Measurements from ENCODE around the gene PCP4. TPM values are rescaled to one million over a fixed set of nuclear protein-coding genes. Genes with fewer than 3 reads are reported as not detected.

The PCP4 gene
- total and polyA plus RNA-seq, 9 of the 15 experiments (the other 6 are each of a cell fraction or from before 2014, with no cell fraction given): not detected

DNA sequence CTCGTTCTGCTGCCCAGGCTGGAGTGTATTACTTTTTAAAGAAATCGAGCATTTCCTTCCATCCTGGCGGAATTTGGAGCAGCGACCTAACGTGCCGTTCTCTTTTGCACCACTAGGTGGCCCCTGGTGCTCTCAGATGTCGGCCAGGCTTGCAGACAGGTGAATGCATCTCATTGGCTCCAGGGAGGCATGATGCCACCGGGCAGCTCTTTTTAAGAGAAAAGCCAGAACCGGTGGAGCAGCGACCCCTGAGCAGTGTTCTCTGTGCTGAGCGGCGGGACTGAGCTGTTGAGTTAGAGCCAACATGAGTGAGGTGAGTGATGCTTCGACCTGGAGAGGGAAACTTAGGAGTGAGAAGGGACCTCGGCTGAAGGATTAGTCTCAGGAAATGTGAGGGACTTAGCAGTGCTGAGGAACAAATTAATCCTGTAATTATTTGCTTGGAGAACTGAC, at the start of gene PCP4 (continued):
- TF ChIP-seq, protein P1, sequence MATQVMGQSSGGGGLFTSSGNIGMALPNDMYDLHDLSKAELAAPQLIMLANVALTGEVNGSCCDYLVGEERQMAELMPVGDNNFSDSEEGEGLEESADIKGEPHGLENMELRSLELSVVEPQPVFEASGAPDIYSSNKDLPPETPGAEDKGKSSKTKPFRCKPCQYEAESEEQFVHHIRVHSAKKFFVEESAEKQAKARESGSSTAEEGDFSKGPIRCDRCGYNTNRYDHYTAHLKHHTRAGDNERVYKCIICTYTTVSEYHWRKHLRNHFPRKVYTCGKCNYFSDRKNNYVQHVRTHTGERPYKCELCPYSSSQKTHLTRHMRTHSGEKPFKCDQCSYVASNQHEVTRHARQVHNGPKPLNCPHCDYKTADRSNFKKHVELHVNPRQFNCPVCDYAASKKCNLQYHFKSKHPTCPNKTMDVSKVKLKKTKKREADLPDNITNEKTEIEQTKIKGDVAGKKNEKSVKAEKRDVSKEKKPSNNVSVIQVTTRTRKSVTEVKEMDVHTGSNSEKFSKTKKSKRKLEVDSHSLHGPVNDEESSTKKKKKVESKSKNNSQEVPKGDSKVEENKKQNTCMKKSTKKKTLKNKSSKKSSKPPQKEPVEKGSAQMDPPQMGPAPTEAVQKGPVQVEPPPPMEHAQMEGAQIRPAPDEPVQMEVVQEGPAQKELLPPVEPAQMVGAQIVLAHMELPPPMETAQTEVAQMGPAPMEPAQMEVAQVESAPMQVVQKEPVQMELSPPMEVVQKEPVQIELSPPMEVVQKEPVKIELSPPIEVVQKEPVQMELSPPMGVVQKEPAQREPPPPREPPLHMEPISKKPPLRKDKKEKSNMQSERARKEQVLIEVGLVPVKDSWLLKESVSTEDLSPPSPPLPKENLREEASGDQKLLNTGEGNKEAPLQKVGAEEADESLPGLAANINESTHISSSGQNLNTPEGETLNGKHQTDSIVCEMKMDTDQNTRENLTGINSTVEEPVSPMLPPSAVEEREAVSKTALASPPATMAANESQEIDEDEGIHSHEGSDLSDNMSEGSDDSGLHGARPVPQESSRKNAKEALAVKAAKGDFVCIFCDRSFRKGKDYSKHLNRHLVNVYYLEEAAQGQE (IDR thresholded peaks at IDR 0.05; ENCODE audit: borderline replicate concordance): peak; percentile 52; the same call in 1 of the 2 replicates
- TF ChIP-seq, protein P1 (CRISPR knock-in tag; IDR thresholded peaks at IDR 0.05; ENCODE audit: low read depth): no peak
- TF ChIP-seq ILK (tag; IDR thresholded peaks at IDR 0.05; ENCODE audit: borderline replicate concordance, low read depth): no peak
- TF ChIP-seq ZNF445 (CRISPR knock-in tag; IDR thresholded peaks at IDR 0.05; ENCODE audit: low read depth): no peak
- no peak for TF ChIP-seq TGIF2 (CRISPR knock-in tag; IDR thresholded peaks at IDR 0.05)
- peak in 1 of 2 experiments; percentile 74; a peak in 2 of 4 replicates for TF ChIP-seq RAD21 (CRISPR knock-in tag; conservative IDR thresholded peaks at IDR 0.05 in 1 of 2, IDR thresholded peaks at IDR 0.05 in 1 of 2)
- TF ChIP-seq RCOR1 (IDR thresholded peaks at IDR 0.05; ENCODE audit: borderline replicate concordance in 1 of 2, low read depth in 2 of 2, low read length in 2 of 2): peak in 1 of 2 experiments; percentile 62; a peak in 1 of 4 replicates
- TF ChIP-seq LARP7 (IDR thresholded peaks at IDR 0.05): no peak
- TF ChIP-seq YBX1 (IDR thresholded peaks at IDR 0.05): no peak
- TF ChIP-seq CBFB (CRISPR knock-in tag; IDR thresholded peaks at IDR 0.05): no peak
- TF ChIP-seq SMC3 (conservative IDR thresholded peaks at IDR 0.05; ENCODE audit: insufficient read depth, low read depth, low read length): peak; percentile 79
- no peak for TF ChIP-seq ZNF146 (CRISPR knock-in tag; IDR thresholded peaks at IDR 0.05; ENCODE audit: unreplicated experiment)
- TF ChIP-seq XRCC5 (IDR thresholded peaks at IDR 0.05; ENCODE audit: low read depth, low read length): peak; percentile 50

All from K562 (cell line).